Mesothelial cell of epicardium (in vitro differentiated cells): Measurements from ENCODE around the gene EPN1. TPM values are rescaled to one million over a fixed set of nuclear protein-coding genes. Genes with fewer than 3 reads are reported as not detected.
A peak's percentile ranks its signal among the peaks of the same experiment; 100 is the strongest.

Experiments
- DNase-seq, 2 experiments: peaks; one replicate each; pipeline ENCODE4 v3.0.0; 2021; ENCODE audit warnings: low spot score in 2 of 2; ENCODE audit not compliant: unreplicated experiment in 2 of 2
- H3K27ac Mint-ChIP-seq: 2 replicates; pipeline ENCODE4 v1.8.0; 2021; ENCODE audit warnings: mixed read lengths
- H3K27me3 Mint-ChIP-seq: 2 replicates; pipeline ENCODE4 v1.8.0; 2021; ENCODE audit warnings: low read depth, mixed read lengths
- H3K36me3 Mint-ChIP-seq: 2 replicates; pipeline ENCODE4 v1.8.0; 2021; ENCODE audit warnings: mixed read lengths
- H3K4me1 Mint-ChIP-seq: 2 replicates; pipeline ENCODE4 v1.8.0; 2021; ENCODE audit warnings: mixed read lengths
- H3K4me3 Mint-ChIP-seq: 2 replicates; pipeline ENCODE4 v1.8.0; 2021; ENCODE audit warnings: mild to moderate bottlenecking, moderate library complexity, mixed read lengths
- H3K9me3 Mint-ChIP-seq: 2 replicates; pipeline ENCODE4 v1.8.0; 2021; ENCODE audit warnings: mixed read lengths
- total RNA-seq: library from RNA; stranded (reverse); gene quantifications from 3 replicates; pipeline ENCODE4 v1.2.1, GENCODE V29; 2021
- TF ChIP-seq, protein P1 (sequence below): fragments of 200-600 bp; sonication (generic); IDR thresholded peaks from one replicate; pipeline ENCODE4 v1.5.0; 2021; ENCODE audit warnings: antibody characterized with exemption; ENCODE audit not compliant: unreplicated experiment

The EPN1 gene
- total RNA-seq, result 99.6 to 104 TPM (median 102 TPM) in 3 replicates

DNA sequence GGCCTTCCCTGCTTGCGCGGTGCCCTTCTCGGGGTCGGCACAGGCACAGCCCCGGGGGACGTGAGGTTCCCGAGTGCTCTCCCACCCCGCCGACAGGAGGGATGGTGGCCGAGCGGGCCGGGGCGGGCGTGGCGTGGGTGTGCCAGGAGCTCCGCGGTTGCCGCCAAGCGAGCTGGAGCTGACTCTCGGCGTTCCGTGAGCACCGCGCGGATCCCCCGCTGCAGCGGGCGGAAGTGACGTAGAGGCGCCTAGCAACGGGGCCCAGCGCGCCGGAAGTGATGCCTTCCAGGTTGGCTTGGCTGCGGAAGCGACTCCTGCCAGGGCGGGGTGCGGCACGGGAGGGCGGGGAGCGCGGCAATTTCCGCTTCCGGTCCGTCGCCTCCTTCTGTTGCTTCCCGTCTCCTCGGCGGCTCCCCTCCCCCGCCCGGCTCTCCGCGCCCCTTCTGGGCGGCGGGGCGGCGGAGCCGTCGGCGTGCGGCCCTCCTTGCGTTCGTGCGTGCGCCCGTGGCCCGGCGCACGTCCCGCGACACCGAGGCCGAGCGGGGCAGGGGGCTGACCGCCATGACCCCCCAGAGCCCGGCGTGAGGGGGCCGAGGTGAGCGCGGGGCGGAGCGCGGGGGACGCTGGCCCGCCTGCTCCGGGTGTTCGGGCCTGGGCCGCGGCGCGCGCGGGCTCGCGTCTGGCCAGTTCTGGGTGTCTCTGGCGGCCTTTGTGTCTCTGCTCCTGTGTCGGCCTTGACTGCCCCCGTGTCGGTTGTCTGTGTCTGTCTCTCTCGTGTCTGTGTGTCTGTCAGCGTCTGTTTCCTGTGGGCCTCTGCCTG lies at the start of gene EPN1:
TSS of gene EPN1 (plus strand) at position 386 of the 820 bp plus-strand sequence. CDS start 3,402 bp downstream, outside the sequence.
- Mint-ChIP-seq H3K4me1 (peaks cover 34% of the 10 kb centered on the region), H3K27me3 (no peaks in the 10 kb centered on the region), H3K4me3 (peak within 1 kb of the TSS; percentile 99), H3K36me3 (peaks cover 10% of the 10 kb centered on the region), H3K27ac (peak within 1 kb of the TSS; percentile 98), H3K9me3 (no peaks in the 10 kb centered on the region)
- DNase-seq, result peak; percentile 96 to 98
- TF ChIP-seq, protein P1, sequence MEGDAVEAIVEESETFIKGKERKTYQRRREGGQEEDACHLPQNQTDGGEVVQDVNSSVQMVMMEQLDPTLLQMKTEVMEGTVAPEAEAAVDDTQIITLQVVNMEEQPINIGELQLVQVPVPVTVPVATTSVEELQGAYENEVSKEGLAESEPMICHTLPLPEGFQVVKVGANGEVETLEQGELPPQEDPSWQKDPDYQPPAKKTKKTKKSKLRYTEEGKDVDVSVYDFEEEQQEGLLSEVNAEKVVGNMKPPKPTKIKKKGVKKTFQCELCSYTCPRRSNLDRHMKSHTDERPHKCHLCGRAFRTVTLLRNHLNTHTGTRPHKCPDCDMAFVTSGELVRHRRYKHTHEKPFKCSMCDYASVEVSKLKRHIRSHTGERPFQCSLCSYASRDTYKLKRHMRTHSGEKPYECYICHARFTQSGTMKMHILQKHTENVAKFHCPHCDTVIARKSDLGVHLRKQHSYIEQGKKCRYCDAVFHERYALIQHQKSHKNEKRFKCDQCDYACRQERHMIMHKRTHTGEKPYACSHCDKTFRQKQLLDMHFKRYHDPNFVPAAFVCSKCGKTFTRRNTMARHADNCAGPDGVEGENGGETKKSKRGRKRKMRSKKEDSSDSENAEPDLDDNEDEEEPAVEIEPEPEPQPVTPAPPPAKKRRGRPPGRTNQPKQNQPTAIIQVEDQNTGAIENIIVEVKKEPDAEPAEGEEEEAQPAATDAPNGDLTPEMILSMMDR, result no peak

DNA sequence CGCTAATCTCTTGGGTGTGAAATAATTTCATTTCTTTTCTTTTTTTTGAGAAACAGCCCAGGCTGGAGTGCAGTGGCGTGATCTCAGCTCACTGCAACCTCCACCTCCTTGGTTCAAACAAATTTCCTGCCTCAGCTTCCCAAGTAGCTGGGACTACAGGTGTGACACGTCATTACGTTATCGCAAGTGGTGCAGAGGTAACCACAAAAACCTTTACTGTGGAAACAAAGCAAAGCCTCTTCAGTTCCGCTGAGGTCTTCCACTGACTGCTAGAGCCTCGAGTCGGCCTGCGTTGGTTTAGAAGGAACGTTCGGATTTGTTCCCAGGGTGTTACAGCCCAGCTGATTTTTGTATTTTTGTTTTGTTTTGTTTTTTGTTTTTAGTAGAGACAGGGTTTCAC lies 48.7 kb upstream of the EPN1 start:
- TF ChIP-seq, protein P1, result no peak
- no peak for DNase-seq
- peaks cover 4% of the 10 kb centered on the region for H3K36me3 Mint-ChIP-seq
- H3K9me3 Mint-ChIP-seq, result no peaks in the 10 kb centered on the region
- H3K27ac Mint-ChIP-seq, result no peak overlapping the region
- H3K4me1 Mint-ChIP-seq, result peaks cover 14% of the 10 kb centered on the region
- no peak overlapping the region for H3K4me3 Mint-ChIP-seq
- H3K27me3 Mint-ChIP-seq, result no peaks in the 10 kb centered on the region

DNA sequence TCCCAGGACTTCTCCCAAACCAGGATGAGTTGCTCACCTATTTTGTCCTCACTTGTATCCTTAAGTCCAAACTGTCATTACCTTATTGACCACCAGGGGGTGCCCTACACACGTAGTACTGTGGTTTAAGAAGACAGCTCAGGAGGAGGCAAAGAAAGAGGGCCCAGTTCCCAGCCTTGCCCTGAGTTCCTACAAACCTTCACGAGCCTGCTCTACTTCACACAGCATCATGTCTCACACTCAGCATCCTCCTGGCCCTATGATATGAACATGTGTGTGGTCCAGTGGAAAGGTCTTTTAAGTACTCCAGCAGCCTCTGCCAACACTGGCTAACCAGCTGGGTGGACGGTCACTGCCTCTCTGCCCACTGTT lies 42.6 kb upstream of the EPN1 start:
- H3K4me1 Mint-ChIP-seq, result peaks cover 27% of the 10 kb centered on the region
- H3K36me3 Mint-ChIP-seq, result no peaks in the 10 kb centered on the region
- peak overlapping the region; percentile 45 for H3K27ac Mint-ChIP-seq
- H3K4me3 Mint-ChIP-seq, result no peak overlapping the region
- no peaks in the 10 kb centered on the region for H3K9me3 Mint-ChIP-seq
- peak in 1 of 2 experiments; percentile 90 for DNase-seq
- no peaks in the 10 kb centered on the region for H3K27me3 Mint-ChIP-seq
- TF ChIP-seq, protein P1, result peak; percentile 96

DNA sequence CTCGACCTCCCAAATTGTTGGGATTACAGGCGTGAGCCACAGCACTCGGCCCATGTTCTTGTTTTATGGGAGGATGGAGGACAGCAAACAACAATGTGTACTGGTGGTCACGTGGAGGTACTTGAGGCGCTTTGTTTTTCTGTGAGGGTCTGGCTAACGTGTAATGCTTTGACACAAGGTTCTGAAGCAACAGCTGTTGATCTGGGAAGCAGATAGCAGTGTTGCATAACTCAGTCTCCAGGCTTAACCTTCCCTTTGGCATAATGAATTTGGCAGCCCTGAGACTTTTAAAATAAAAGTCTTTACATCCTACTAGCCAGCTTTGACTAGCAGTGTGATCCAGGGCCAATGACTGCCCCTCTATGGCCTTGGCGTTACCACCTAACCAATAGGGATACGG lies 41.2 kb upstream of the EPN1 start:
- Mint-ChIP-seq H3K27me3 (no peaks in the 10 kb centered on the region), H3K36me3 (peaks cover 5% of the 10 kb centered on the region), H3K4me3 (no peak overlapping the region), H3K27ac (no peak overlapping the region), H3K4me1 (peaks cover 32% of the 10 kb centered on the region), H3K9me3 (no peaks in the 10 kb centered on the region)
- TF ChIP-seq, protein P1, result no peak
- no peak for DNase-seq

DNA sequence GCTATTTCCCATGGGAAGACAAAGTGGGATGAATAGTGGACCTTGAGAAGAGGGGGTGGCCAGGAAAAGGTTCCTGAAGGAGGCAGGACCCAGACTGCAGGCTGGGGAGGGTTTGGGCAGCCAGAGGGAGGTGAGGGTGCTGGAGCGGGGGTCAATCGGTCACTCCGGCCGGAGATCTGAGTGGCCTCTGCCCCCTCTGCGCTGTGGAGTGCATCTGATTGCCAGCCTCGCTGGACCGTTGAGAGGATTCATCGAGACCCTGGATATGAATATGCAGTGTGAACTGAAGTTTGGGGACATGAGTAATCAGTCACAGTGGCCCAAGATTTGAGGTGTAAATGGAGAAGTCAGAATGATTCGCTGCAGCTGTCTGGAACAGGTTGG lies 39.7 kb upstream of the EPN1 start:
- no peak for DNase-seq
- Mint-ChIP-seq H3K9me3 (no peaks in the 10 kb centered on the region), H3K27me3 (no peaks in the 10 kb centered on the region), H3K4me1 (peaks cover 35% of the 10 kb centered on the region), H3K36me3 (peaks cover 7% of the 10 kb centered on the region), H3K4me3 (peak overlapping the region; percentile 99), H3K27ac (peak overlapping the region; percentile 100)
- TF ChIP-seq, protein P1, result no peak
